OCI-LY1 (cell line): ENCODE measurements around the gene STAMBP.

Experiments
- CTCF ChIP-seq: fragments of 200-600 bp; sonication (generic), shearing (Covaris generic); IDR thresholded peaks from 2 replicates; pipeline ENCODE4 v1.5.1; 2017; ENCODE audit warnings: mild to moderate bottlenecking, antibody characterized with exemption, low read length, moderate library complexity, mixed read lengths
- EZH2 ChIP-seq: fragments of 200-600 bp; sonication (generic), shearing (Covaris generic); IDR thresholded peaks from 2 replicates; pipeline ENCODE4 v1.8.0; 2017; ENCODE audit warnings: borderline replicate concordance, mixed run types, mild to moderate bottlenecking, antibody characterized with exemption, low read length, moderate library complexity, mixed read lengths

DNA sequence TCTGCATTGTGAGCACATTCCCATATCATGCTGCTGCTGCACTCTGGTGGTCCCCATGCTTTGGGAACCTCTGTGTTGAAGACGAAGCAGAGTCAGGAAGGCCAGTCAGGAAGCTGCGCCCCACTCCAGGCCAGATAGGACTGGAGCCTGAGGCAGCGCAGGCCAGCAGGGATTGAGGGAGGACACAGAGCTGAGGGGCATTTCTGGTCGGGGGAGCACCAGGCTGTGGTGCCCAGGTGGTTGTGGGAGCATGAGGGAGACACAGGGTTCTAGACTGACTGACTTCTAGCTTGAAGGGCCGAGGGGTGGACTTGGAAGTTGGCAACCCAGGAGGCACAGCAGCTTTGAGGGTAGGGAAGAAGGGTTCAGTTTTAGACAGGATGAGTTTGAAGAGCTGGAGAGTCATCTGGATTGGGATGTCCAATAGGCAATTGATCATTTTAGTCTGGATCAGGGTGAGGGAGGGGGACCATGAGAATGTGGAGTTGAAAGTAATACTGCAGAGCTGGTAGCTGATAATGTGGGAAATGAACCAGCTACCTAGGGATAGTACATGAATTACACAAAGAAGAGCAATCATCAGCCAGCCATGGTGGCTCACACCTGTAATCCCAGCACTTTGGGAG lies 62.6 kb downstream of the STAMBP start:
- TF ChIP-seq EZH2 (no peak), CTCF (no peak)
